OCI-M2 (cell line): Measurements from ENCODE around the gene MOV10.

Experiments used
- DNase-seq: peaks from one replicate; lab custom pipeline; 2025; ENCODE audit not compliant: unreplicated experiment; lab: John Stamatoyannopoulos, UW

Gene MOV10

DNA sequence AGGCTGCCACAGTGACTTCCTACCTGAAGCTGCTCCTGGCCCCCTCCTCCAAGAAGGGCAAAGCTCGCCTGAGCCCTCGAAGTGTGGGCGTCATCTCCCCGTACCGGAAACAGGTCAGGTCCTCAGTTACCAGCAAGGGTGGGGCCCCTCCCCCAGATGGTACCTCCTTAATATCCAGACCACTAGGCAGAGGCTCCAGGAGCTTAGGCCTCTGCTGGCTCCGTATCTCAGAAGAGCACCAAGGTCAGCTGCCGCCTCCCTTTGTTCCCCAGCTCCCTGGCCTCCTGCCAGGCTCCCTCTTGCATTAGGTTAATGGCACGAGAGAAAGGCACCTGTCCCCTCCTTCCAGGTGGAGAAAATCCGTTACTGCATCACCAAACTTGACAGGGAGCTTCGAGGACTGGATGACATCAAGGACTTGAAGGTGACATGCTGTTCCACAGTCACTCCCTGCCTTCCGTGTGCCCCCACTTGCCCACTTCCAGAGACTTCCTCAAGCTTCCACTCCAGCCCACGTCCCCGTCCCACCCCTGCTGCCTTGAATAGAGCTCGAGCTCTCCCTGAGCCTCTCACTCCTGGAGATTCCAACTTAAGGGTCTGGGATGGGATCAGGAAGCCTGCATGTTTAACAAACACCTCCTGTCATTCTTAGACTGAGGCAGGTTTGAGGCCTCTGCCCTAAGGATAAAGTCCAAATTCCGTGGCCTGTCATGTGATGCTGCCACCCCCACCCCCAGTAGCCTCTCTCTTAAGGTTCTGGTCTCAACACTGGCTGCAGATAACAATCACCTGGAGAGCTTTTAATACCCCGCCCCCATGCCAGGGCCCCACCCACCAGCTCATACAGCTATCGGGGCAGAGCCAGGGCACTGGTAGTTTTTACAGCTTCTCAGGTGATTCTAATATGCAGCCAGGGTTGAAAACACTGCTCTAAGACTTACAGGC is 24.2 kb downstream of the MOV10 start:
- DNase-seq = no peak

DNA sequence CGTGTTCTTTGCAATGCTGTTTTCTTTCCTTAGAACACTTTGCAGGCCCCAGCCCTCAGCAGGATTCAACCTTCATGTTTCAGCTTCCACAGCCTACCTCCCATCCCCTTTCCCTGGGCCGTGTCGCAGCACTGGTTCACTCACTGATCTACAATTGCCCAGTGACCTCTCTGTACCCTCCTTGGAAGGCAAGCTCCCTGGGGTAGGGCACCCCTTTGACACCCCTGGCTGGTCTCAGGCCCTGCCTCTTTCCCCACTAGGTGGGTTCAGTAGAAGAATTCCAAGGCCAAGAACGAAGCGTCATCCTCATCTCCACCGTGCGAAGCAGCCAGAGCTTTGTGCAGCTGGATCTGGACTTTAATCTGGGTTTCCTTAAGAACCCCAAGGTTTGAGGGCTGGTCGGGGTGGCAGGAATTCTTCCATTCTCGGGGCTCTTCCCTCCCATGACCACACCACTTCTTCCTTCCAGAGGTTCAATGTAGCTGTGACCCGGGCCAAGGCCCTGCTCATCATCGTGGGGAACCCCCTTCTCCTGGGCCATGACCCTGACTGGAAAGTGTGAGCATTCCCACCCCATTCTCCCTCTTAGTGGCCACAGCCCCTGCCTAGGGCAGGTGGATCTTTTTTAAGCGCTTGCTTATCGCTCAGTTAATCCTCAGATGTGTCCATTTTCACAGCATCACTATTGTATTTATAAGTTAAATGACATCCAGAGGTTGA is 25.1 kb downstream of the MOV10 start:
- DNase-seq = no peak

DNA sequence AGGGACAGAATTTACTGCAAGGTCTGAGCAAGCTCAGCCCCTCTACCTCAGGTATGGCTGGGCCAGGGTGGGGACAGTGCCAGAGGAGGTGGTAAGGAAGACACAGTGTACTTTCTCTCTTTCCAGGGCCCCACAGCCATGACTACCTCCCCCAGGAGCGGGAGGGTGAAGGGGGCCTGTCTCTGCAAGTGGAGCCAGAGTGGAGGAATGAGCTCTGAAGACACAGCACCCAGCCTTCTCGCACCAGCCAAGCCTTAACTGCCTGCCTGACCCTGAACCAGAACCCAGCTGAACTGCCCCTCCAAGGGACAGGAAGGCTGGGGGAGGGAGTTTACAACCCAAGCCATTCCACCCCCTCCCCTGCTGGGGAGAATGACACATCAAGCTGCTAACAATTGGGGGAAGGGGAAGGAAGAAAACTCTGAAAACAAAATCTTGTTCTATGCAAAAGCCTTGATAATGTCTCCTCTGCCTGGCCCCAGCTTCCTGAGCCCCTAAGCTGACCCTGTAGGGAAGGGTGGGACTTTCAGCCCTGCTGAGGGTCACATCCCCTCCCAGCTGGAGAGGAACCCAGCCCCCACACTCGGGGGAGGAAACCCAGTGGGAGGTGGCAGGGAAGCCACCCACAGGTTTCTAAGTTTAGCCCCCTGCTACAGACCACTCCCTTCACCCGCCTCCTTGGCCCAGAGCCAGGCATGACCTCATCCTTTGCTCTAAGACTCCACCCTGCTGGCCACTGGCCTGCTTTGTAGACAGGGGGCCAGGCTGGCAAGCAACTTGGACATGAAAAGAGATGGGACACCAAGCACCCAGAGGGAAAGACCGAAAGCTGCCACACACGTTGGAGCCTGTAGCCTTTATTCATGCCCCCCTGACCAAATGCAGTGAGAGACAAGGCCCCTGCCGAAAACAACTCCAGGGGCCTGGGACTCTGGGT is 26.1 kb downstream of the MOV10 start:
- DNase-seq = peak; percentile 91

DNA sequence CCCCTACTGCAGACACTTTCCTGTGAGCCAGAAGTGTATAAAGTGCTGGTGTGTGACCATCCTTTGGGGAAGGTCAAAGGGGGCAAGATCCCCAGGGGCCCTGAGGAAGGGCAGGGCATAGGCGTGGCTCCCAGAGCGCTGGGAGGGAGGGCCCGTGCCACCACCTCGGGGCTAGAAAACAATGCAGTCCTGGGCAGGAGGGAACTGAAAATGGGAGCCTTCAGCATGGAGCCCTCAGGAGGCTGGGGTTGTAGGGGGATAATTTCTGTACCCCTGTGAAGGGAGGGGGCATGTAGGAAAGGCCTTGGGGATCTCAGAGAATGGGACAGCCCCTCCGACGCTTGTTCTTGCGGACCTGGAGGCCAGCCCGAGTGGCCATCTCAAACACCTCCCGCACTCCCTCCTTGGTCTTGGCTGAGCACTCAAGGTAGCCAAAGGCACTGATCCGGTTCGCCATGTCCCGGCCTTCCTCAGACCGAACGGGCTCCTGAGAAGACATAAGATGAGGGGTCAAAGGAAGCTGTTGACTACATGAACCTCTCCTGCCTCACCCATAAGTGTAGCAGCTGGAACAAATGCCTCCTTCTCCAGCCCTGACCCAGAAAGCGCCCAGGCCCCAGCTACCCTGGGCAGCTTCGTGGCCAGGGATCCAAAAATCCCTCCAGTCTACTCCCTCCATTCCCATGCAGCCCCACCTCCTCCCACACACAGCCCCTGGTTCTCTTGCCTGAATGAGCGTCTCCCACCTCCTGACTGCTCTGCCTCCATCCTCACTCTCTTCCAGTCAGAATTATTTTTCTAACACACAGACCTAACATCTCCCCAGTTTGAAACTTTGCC is 27.0 kb downstream of the MOV10 start:
- no peak for DNase-seq

DNA sequence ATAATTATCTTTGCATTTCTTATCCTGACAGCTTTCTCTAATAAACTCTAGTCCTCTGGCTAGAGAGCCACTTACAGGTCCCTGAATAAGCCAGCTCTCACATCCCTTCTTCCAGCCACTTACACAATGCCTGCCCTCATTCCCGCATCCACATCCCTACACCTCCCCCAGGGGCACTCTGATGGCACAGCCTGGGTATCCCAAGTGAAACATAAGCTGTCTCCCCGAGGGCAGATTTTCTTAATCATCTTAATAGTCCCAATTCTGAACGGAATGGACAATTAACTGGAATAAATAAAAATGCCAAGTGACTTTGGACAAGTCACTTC is 27.6 kb downstream of the MOV10 start:
- no peak for DNase-seq

DNA sequence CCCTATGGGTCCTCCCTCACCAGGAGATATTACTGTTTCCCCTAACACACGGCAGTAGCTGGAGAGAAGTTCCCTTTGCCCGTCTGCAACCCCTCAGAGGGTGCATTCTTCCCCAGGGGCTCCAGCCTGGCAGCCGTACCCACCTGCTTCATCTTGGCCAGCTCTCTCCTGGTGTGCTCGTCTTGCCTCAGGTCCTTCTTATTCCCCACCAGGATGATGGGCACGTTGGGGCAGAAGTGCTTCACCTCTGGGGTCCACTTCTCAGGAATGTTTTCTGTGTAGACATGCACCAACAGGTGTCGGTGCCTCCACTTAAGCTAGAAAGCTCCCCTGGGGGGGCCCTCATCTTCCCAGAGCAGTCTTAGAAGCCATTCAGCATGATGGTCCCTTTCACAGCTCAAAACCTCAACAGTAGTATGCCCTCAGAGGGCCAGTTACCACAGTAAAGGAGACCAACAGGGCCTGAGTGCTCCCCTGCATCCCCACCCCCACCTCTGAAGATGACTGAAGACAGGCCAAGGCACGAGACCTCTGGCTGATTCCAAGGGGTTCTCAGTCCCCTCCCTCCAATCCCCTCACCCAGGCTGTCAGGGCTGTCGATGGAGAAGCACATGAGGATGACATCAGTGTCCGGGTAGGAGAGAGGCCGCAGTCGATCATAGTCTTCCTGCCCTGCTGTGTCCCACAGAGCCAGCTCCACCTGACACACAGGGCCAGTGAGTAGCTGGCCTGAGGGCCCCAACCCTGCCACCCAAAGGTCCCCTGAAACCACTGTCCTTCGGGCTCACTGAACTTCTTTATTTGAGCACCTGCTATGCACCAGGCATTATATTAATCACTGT is 28.2 kb downstream of the MOV10 start:
- no peak for DNase-seq

DNA sequence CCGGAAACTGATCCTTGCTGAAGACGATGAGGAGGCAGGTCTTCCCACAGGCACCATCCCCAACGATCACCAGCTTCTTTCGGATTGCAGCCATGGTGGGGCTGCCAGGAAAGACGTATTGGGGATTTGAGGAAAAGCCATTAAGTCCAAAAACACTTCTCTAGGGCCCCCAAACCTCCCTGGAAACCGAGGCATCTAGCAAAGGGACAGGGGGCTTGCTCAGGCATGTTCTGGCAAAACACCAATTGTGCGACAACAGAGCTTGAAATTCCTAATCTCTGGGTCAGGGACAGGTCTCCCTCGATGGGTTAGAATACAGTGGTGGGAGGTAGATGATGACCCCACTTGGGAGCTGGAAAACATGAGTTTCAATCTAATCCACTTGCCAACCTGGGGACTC is 29.2 kb downstream of the MOV10 start:
- DNase-seq = no peak

DNA sequence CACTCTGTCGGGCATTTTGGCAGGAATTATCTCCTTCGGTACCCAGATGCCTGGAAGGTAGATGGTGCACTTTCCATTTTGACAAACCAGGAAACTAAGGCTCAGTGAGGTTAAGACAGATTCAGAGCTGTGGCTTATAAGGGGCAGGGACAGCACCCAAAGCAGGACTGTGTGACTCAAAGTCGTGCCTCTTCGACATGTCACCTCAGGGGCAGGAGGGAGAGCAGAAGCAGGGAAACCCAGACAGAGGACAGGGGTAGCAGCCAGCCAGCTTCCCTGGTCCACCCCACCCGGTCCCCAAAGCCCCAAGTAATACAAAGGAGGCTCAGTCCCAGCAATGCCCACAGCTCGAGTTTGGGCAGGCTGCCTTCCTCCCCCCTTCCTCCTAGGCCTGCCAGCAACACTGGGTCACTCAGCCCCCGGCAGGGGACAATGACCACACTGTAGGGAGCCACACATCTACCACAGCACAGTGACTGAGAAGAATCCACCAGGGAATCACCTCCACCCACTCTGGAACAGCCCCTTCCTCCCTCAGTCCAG is 30.0 kb downstream of the MOV10 start:
- no peak for DNase-seq

DNA sequence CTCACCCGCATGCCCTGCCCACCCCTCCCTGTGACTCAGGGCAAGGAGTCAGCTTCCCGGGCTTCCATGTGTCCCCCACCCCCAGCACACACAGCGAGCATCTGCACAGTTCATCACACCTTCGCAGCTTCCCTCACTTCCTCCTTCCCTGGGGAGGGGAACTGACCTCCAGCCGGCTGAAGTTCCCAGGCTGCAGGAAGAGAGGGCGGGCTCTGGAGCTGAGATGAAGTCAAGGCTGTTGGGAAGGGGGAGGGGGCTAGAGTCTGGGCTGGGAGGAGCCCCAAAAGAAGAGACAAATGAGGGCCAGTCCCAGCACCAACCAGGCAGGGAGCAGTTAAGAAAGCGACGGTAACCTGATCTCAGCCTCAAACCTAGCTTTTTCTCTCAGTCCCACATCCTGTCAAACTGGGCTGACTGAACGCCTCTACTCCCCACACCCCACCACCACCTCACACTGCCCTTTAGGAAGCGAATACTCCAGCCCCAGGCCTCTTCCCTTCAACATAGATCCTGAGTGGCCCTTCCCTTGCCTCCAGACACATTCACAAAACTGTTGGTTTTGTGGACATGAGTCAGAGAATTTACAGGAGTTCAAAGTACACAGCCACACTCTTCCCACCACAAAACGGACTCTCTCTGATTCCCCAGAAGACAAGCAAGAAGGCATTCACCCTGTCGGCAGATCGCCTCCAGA is 30.6 kb downstream of the MOV10 start:
- peak; percentile 79 for DNase-seq

DNA sequence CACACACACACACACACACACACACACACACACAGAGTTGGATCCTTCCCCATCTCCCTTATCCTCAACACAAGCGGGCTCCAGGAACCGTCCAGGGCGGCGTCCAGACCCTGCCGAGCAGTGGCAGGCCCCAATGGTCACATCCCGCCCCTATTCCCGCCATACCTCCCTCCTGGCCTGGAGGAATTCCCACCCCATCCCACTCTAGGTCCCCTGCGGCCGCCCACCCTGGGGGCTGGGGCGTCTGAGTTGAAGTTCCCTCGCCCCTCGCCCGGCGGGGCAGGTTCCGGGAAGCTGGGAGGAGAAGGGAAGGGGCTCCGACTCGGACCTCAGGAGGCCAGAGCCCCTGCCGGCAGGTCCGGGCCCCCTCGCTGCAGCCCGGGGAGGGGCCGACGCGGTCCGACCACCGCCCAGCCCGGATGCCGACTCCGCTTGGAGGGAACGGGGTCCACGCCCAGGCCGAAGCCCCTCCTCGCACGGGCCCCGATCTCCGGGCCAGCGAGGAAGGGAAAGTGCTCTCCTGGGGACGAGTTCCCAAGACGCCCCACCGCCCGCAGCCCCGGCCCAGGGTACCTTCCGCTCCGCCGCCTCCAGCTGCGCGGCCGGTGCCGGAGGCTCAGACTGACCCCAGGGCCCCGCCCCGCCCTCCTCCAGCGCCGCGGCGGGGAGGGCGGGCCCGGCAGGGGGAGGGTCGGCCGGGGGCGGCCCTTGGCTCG is 32.2 kb downstream of the MOV10 start, which contains the start of gene RHOC:
Gene RHOC, minus strand, starts transcription at position 623 of the 716 bp plus-strand sequence. CDS start 3,328 bp downstream, outside the sequence.
- DNase-seq = no peak

DNA sequence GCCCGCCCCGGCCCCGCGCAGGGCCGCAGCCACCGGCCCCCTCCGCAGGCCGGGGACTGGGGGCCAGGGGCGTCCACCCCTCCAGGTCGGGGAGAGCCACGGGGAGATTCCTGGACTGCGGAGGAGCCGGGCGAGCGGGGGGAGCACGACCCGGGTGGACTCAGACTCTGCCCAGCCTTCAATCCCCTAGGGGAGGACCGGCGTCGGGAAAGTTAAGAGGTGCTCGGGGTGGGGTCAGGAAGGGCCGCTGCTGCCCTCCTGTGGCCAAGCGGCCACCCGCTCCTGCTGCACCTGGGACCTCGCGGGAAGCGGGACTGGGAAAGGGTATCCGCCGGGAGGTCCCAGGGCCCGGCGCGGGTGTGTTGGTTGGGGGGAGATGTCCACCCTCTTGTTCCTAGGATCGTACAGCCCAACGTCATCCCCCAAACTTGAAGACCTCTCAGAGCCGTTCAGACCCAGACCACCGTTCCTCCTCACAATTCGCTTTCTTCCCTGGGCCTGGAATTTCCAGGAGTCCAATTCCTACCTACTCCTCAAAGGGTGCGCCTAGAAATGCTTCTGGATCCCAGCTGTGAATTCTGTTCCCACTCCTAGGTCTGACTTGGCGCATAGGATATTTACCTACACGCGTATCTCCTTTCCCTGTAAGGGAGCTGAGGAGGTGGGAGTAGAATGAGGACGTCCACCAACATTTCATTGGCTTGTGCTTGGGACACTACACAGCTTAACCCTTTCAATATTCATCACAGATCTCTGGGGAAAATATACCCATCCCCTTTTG is 33.0 kb downstream of the MOV10 start:
- no peak for DNase-seq

DNA sequence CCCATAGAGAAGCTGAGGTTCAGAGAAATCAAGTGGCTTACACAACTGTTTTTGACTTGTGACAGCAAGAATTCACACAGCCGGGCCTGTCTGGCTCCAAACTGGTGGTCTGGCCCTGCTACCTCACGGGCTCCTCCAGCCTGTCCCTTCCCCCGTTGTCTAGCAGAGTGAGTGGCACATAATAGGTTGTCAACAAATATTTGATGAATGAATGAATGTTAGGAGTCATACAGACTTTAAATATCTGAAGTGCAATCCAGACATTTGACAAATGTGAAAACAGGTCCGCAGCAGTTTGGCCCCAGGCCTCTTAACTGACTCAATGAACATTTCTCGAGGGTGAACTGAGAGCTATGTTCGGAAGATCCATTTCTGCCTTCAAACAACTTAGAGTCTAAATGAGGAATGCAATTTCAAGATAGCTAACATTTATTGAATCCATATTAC is 33.6 kb downstream of the MOV10 start:
- DNase-seq = no peak

DNA sequence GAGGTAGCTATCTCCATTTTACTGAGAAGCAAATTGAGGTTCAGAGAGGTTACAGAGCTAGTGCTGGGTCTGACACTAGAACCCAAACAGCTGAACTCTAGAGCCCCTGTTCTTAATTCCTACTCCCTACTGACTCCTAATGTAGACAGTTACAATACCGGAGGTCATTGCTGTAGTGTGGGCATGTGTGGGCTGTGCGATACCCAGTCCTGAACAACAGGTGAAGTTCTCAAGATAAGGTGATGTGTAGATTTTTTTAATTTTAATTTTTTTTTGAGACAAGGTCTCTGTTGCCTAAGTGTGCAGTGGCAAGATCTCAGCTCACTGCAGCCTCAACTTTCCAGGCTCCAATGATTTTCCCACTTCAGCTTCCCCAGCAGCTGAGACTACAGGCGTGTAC is 34.0 kb downstream of the MOV10 start:
- no peak for DNase-seq

DNA sequence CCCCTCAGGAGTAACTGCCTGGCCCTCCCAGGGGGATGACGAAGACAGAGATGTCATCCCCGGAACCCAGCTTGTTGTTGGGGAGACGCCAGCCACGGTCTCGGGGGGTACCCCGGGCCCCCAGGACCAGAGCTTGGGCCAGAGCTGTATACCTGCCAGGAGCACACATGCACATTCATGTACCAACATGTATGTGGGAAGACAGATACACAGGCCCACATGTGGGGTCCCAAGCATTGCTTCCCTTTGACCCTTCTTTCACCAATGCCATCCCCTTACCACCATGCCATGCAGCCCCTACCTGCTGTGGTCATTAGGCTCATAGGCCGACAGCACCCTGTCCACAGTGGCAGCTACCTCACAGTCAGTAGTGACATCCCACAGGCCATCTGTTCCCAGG is 35.7 kb downstream of the MOV10 start:
- no peak for DNase-seq

DNA sequence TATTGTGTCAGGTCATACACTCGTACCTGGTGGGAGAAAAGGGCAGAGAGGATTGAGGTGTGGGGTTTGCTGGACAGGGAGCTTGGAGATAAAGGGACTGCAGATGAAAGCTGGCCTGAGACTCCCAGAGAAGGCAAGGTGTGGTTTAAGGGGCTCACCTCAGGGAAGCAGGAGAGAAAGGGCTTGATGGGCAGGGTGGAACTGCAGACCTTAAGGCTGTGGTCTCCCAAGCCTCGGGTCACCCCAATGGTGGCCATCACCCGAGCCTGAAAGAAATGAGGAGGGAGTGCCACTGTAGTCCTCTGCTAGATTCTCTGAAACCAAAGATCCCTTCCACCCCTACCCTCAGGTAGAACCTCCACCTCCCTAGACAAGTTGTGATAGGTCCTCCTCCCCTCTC is 36.1 kb downstream of the MOV10 start:
- DNase-seq = no peak

DNA sequence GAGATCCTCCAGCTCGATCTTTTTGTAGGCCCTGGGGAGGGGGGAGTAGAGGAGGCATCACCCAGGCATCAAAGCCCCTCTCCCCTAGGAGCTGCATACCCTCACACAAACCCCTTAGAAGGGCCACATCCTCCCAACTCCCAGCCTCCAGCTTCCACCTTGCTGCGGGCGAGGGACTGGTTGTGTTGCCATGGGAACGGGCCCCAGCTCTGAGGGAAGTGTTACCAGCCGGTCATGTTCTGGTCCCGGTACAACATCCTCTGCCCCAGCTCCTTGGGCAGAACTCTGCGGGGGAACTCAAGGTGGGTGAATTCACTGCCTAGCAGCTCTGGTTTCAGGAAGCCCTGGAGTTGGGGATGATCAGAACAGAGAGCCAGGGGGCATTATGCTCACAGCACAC is 36.6 kb downstream of the MOV10 start:
- no peak for DNase-seq

DNA sequence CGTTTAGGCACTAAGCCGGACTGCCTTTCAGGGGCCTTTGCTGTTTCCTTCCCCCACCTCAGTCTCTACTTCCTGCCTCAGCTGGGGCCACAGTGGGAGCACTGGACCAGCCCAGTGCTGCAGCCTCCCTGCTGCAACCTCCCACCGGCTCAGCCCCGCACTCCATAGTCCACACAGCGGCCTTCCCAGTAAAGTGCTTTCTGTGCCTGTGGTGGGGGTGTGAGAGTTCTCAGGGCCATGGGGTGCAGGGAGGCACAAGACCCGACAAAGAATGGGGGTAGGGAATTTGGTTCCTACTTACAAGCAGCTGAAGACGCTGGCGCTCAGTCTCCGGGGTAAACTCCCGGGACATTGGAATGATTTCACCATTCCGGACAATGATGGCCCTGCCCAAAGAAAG is 37.2 kb downstream of the MOV10 start:
- DNase-seq = no peak
